GM12878 (cell line): Measurements from ENCODE around the gene KISS1R. TPM values are rescaled to one million over a fixed set of nuclear protein-coding genes. Genes with fewer than 3 reads are reported as not detected.

Source experiments
- CREB1 ChIP-seq: IDR thresholded peaks from 2 replicates; pipeline ENCODE4 v1.6.1; 2012; ENCODE audit warnings: low read depth, mild to moderate bottlenecking, inconsistent platforms
- DPF2 ChIP-seq: fragments of 450-650 bp; IDR thresholded peaks from 2 replicates; pipeline ENCODE4 v1.6.1; 2017; ENCODE audit warnings: mild to moderate bottlenecking
- HDAC6 ChIP-seq: fragments of 200-600 bp; sonication (generic); IDR thresholded peaks from one replicate; pipeline ENCODE4 v1.8.0; 2017; ENCODE audit warnings: antibody characterized with exemption; ENCODE audit not compliant: unreplicated experiment
- HDGF ChIP-seq: fragments of 450-650 bp; IDR thresholded peaks from 2 replicates; pipeline ENCODE4 v1.6.1; 2016; ENCODE audit warnings: antibody characterized with exemption
- KAT2A ChIP-seq: conservative IDR thresholded peaks from 2 replicates; pipeline ENCODE4 v1.6.1; 2011; ENCODE audit warnings: low read depth, low read length; ENCODE audit not compliant: control insufficient read depth
- LARP7 ChIP-seq: fragments of 450-650 bp; IDR thresholded peaks from 2 replicates; pipeline ENCODE4 v1.6.1; 2017; ENCODE audit warnings: mild to moderate bottlenecking
- MEF2A ChIP-seq: IDR thresholded peaks from 2 replicates; pipeline ENCODE4 v1.6.1; 2011; ENCODE audit warnings: low read depth, mild to moderate bottlenecking, low read length, moderate library complexity; ENCODE audit not compliant: insufficient read depth
- NBN ChIP-seq: fragments of 450-650 bp; IDR thresholded peaks from 2 replicates; pipeline ENCODE4 v1.6.1; 2016
- NFYA ChIP-seq: IDR thresholded peaks from 2 replicates; pipeline ENCODE4 v1.6.1; 2011; ENCODE audit warnings: low read depth, mild to moderate bottlenecking, low read length, improper control_type of control experiment, borderline replicate concordance
- POLR2A ChIP-seq: IDR thresholded peaks from 2 replicates; pipeline ENCODE4 v1.6.1; 2011; ENCODE audit warnings: low read depth, mild to moderate bottlenecking, low read length
- PRDM15 ChIP-seq: fragments of 450-650 bp; formaldehyde crosslinking; IDR thresholded peaks from 2 replicates; pipeline ENCODE4 v1.4.0; 2020; ENCODE audit warnings: mild to moderate bottlenecking, moderate library complexity
- SMAD1 ChIP-seq: fragments of 450-650 bp; IDR thresholded peaks from 2 replicates; pipeline ENCODE4 v1.6.1; 2018; ENCODE audit warnings: mild to moderate bottlenecking, low read depth; ENCODE audit not compliant: partially characterized antibody
- STAT1 ChIP-seq: fragments of 450-650 bp; conservative IDR thresholded peaks from 2 replicates; pipeline ENCODE4 v1.6.1; 2014; ENCODE audit warnings: antibody characterized with exemption, mild to moderate bottlenecking
- TARDBP ChIP-seq: IDR thresholded peaks from 2 replicates; pipeline ENCODE4 v1.6.1; 2016; ENCODE audit warnings: borderline replicate concordance
- WRNIP1 ChIP-seq: IDR thresholded peaks from 2 replicates; pipeline ENCODE4 v1.6.1; 2011; ENCODE audit warnings: low read depth, low read length, improper control_type of control experiment, borderline replicate concordance
- YBX1 ChIP-seq: fragments of 450-650 bp; IDR thresholded peaks from 2 replicates; pipeline ENCODE4 v1.6.1; 2016; ENCODE audit warnings: antibody characterized with exemption
- ZBED1 ChIP-seq: IDR thresholded peaks from 2 replicates; pipeline ENCODE4 v1.6.1; 2016; ENCODE audit warnings: borderline replicate concordance
- polyA plus RNA-seq, 11 experiments: library from polyadenylated mRNA; depleted of rRNA in 4 of 11; unstranded in 6 of 11; stranded (reverse) in 5 of 11; fragments of >200 nt; fragmentation: Nextera tagmentation in 4 of 11; fragmentation: Illumina TruSeq in 1 of 11; extraction: Ambion mirVana in 4 of 11; extraction: Trizol in 1 of 11; gene quantifications; 1 replicate in 1 of 11; 2 replicates in 10 of 11; pipeline versions ENCODE4 v1.2.1 to v1.2.3, GENCODE V29; 2011 to 2016; ENCODE audit warnings: inconsistent platforms in 2 of 11, missing spikeins in 2 of 11, low read depth in 1 of 11
- total RNA-seq, 4 experiments: library from RNA; depleted of rRNA in 3 of 4; stranded (reverse); fragments of >200 nt in 3 of 4; fragmentation: Illumina TruSeq in 1 of 4; extraction: Trizol in 1 of 4; gene quantifications; 2 replicates each; pipeline versions ENCODE4 v1.2.1 to v1.2.3, GENCODE V29; 2013 to 2021
- TF ChIP-seq, protein P1 (sequence below): IDR thresholded peaks from 2 replicates; pipeline ENCODE4 v1.6.1; 2011; ENCODE audit warnings: mild to moderate bottlenecking, low read depth, low read length, moderate library complexity; ENCODE audit not compliant: insufficient replicate concordance
- TF ChIP-seq, protein P2 (sequence below): fragments of 450-650 bp; IDR thresholded peaks from 2 replicates; pipeline ENCODE4 v1.6.1; 2017; ENCODE audit warnings: antibody characterized with exemption, mild to moderate bottlenecking, moderate library complexity
- TF ChIP-seq, protein P3 (sequence below): IDR thresholded peaks from 2 replicates; pipeline ENCODE4 v1.6.1; 2012; ENCODE audit warnings: low read depth, low read length, improper control_type of control experiment
- TF ChIP-seq, protein P4 (sequence below): fragments of 450-650 bp; IDR thresholded peaks from 2 replicates; pipeline ENCODE4 v1.6.1; 2014; ENCODE audit warnings: mild to moderate bottlenecking

Gene KISS1R
- total and polyA plus RNA-seq, 10 of the 15 experiments (the other 5 are each of a cell fraction or from before 2014, with no cell fraction given) = 0.13 to 2.7 (median 1.4) TPM; not detected in 3

- TF ChIP-seq SMAD1 (no peak), NBN (peak; percentile 94), POLR2A (peak; percentile 71), PRDM15 (CRISPR knock-in tag) (no peak), WRNIP1 (no peak), HDAC6 (no peak), LARP7 (peak; percentile 25), NFYA (no peak), TARDBP (no peak), YBX1 (no peak), DPF2 (peak; percentile 97), HDGF (no peak), CREB1 (peak; percentile 79), STAT1 (no peak), KAT2A (no peak), ZBED1 (peak; percentile 71; the same call in 1 of the 2 replicates), MEF2A (peak; percentile 11; the same call in 1 of the 2 replicates)
- TF ChIP-seq, protein P1, sequence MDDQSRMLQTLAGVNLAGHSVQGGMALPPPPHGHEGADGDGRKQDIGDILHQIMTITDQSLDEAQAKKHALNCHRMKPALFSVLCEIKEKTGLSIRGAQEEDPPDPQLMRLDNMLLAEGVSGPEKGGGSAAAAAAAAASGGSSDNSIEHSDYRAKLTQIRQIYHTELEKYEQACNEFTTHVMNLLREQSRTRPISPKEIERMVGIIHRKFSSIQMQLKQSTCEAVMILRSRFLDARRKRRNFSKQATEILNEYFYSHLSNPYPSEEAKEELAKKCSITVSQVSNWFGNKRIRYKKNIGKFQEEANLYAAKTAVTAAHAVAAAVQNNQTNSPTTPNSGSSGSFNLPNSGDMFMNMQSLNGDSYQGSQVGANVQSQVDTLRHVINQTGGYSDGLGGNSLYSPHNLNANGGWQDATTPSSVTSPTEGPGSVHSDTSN = no peak
- TF ChIP-seq, protein P2, sequence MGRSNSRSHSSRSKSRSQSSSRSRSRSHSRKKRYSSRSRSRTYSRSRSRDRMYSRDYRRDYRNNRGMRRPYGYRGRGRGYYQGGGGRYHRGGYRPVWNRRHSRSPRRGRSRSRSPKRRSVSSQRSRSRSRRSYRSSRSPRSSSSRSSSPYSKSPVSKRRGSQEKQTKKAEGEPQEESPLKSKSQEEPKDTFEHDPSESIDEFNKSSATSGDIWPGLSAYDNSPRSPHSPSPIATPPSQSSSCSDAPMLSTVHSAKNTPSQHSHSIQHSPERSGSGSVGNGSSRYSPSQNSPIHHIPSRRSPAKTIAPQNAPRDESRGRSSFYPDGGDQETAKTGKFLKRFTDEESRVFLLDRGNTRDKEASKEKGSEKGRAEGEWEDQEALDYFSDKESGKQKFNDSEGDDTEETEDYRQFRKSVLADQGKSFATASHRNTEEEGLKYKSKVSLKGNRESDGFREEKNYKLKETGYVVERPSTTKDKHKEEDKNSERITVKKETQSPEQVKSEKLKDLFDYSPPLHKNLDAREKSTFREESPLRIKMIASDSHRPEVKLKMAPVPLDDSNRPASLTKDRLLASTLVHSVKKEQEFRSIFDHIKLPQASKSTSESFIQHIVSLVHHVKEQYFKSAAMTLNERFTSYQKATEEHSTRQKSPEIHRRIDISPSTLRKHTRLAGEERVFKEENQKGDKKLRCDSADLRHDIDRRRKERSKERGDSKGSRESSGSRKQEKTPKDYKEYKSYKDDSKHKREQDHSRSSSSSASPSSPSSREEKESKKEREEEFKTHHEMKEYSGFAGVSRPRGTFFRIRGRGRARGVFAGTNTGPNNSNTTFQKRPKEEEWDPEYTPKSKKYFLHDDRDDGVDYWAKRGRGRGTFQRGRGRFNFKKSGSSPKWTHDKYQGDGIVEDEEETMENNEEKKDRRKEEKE = no peak
- TF ChIP-seq, protein P3, sequence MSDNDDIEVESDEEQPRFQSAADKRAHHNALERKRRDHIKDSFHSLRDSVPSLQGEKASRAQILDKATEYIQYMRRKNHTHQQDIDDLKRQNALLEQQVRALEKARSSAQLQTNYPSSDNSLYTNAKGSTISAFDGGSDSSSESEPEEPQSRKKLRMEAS = peak; percentile 14; the same call in 1 of the 2 replicates
- TF ChIP-seq, protein P4, sequence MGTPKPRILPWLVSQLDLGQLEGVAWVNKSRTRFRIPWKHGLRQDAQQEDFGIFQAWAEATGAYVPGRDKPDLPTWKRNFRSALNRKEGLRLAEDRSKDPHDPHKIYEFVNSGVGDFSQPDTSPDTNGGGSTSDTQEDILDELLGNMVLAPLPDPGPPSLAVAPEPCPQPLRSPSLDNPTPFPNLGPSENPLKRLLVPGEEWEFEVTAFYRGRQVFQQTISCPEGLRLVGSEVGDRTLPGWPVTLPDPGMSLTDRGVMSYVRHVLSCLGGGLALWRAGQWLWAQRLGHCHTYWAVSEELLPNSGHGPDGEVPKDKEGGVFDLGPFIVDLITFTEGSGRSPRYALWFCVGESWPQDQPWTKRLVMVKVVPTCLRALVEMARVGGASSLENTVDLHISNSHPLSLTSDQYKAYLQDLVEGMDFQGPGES = no peak
These were observed 37.8 kb downstream of the KISS1R start (continued) for GRCh38 chr19:954672-955494.
